ENCODE measurements around the gene ELMO1. TPM values are rescaled to one million over a fixed set of nuclear protein-coding genes. Genes with fewer than 3 reads are reported as not detected.

ELMO1 gene
- total and polyA plus RNA-seq, 12 donors, result 7.5 to 46.8 (median 14.9) TPM

- 64 to 79% (median 73%) methylated on average over 10 of the region's 10 CpGs for WGBS, 4 donors
- intact Hi-C loops (cut with DNase I), result loop anchor here (10.0 kb wide), 2 partner anchors 288 to 298 kb away; no protein-coding TSS in a partner anchor
Measured at GRCh38 chr7:37216156-37216852, 232.4 kb downstream of the ELMO1 start.

GRCh38 chr7:37215290-37215923, 233.3 kb downstream of the ELMO1 start:
- no peaks in the 10 kb centered on the region for H3K9me3 ChIP-seq (replicated peaks in 1 of 3)
- H3K27me3 ChIP-seq, result no peaks in the 10 kb centered on the region
- no peak for DNase-seq
- no peak overlapping the region for H3K27ac ChIP-seq
- WGBS, 4 donors, result 78 to 86% (median 83%) methylated on average over 3 of the region's 3 CpGs
- no peaks in the 10 kb centered on the region for H3K36me3 ChIP-seq (replicated peaks in 1 of 2)
- H3K4me3 ChIP-seq, result no peak overlapping the region
- TF ChIP-seq CTCF (IDR thresholded peaks at IDR 0.05), result no peak
- no peak for TF ChIP-seq POLR2A (IDR thresholded peaks at IDR 0.05)
- intact Hi-C loops (cut with DNase I), result loop anchor here (10.0 kb wide), 2 partner anchors 289 to 299 kb away; no protein-coding TSS in a partner anchor
- H3K4me1 ChIP-seq (replicated peaks in 1 of 2), result no peaks in the 10 kb centered on the region

More at GRCh38 chr7:37216156-37216852, 232.4 kb downstream of the ELMO1 start:
- Histone ChIP-seq H3K4me1 (replicated peaks in 1 of 2) (no peaks in the 10 kb centered on the region), H3K27ac (no peak overlapping the region), H3K4me3 (no peak overlapping the region), H3K9me3 (replicated peaks in 1 of 3) (no peaks in the 10 kb centered on the region), H3K36me3 (replicated peaks in 1 of 2) (no peaks in the 10 kb centered on the region), H3K27me3 (no peaks in the 10 kb centered on the region)
- TF ChIP-seq POLR2A (IDR thresholded peaks at IDR 0.05) (no peak), CTCF (IDR thresholded peaks at IDR 0.05) (no peak)
- DNase-seq, result no peak

- 52 to 79% (median 66%) methylated on average over 8 of the region's 8 CpGs for WGBS, 4 donors
- Histone ChIP-seq H3K36me3 (replicated peaks in 1 of 2) (no peaks in the 10 kb centered on the region), H3K4me3 (no peak overlapping the region), H3K9me3 (replicated peaks in 1 of 3) (no peaks in the 10 kb centered on the region), H3K27ac (no peak overlapping the region), H3K4me1 (replicated peaks in 1 of 2) (peaks cover 19 to 23% of the 10 kb centered on the region in 2 donors), H3K27me3 (no peaks in the 10 kb centered on the region)
- no peak for DNase-seq
- intact Hi-C loops (cut with DNase I), result loop anchor here (10.0 kb wide), 2 partner anchors 292 to 302 kb away; no protein-coding TSS in a partner anchor
- TF ChIP-seq POLR2A (IDR thresholded peaks at IDR 0.05) (no peak), CTCF (IDR thresholded peaks at IDR 0.05) (no peak)
Measured at GRCh38 chr7:37212556-37212955, 236.1 kb downstream of the ELMO1 start.

GRCh38 chr7:37212051-37212450, 236.6 kb downstream of the ELMO1 start:
- intact Hi-C loops (cut with DNase I), result loop anchor here (10.0 kb wide), 2 partner anchors 293 to 303 kb away; no protein-coding TSS in a partner anchor
- TF ChIP-seq POLR2A (IDR thresholded peaks at IDR 0.05) (no peak), CTCF (IDR thresholded peaks at IDR 0.05) (no peak)
- no peaks in the 10 kb centered on the region for H3K9me3 ChIP-seq (replicated peaks in 1 of 3)
- H3K27ac ChIP-seq, result peak overlapping the region in 1 of 5 donors; percentile 31
- no peaks in the 10 kb centered on the region for H3K36me3 ChIP-seq (replicated peaks in 1 of 2)
- DNase-seq, result no peak
- peaks cover 19 to 23% of the 10 kb centered on the region in 2 donors for H3K4me1 ChIP-seq (replicated peaks in 1 of 2)
- no peak overlapping the region for H3K4me3 ChIP-seq
- no peaks in the 10 kb centered on the region for H3K27me3 ChIP-seq

Measured in adrenal gland (tissue), 12 donors.